ENCODE measurements around the gene FTH1.

- TF ChIP-seq CTCF (IDR thresholded peaks at IDR 0.05): no peak
- no peak for TF ChIP-seq POLR2A (IDR thresholded peaks at IDR 0.05)
- TF ChIP-seq EP300 (IDR thresholded peaks at IDR 0.05): no peak
- no peak for TF ChIP-seq POLR2AphosphoS5 (IDR thresholded peaks at IDR 0.05)
Observed at GRCh38 chr11:61976813-61977475, 9.5 kb upstream of the FTH1 start.

Measured in upper lobe of left lung (tissue), 4 donors.